GM21381 (cell line): ENCODE data around the gene TTC39A.

Source experiments
- ATAC-seq: cut with Tn5 transposase; IDR thresholded peaks from one replicate; pipeline ENCODE4 v1.9.1; 2021; ENCODE audit warnings: mild to moderate bottlenecking, moderate library complexity; ENCODE audit not compliant: unreplicated experiment

Gene TTC39A

DNA sequence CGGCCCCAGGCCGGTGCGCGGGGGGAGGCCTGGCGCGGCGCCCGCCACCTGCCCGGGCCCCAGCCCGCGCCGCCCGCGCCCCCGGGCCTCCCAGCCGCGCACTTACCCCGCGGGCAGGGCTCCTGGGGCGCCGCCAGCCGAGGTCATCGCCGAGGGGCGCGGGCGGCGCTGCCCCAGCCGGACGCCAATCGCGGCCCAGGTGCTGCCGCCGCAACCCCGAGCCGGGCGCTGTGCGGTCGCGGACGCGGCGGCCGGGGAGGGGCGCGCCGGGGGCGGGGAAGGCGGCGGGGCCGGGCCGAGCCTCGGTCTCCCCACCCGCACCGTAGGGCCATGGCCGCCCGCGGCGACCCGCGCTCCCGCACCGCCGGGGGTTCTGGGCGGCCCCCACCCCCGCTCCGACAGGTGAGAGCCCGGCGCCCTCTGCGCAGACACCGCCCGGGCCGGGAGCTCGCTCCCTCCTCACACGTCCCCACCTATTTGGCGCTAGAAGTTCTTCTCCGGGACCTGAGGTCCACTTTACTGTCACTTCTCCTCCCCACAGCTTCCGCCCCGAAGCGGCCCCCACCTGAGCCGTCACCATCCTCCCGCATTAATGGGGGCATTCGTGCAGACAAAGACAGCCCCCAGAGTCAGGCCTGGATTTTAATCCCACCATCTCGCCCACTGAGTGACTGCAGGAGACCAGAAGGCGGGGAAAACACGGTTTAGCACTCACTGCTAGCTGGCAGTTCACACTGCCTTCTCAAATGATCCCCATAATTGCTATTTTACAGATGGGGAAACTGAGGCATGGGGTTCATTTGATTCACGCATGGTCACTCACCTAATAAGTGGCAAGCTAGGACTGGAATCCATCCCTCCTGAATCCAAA, at the start of gene TTC39A:
TSS of gene TTC39A (minus strand) at position 232 of the 871 bp plus-strand sequence. CDS start at position 147, 85 bp downstream.
- ATAC-seq = no peak

- ATAC-seq = no peak
Observed at GRCh38 chr1:51378871-51379270, 48.5 kb upstream of the TTC39A start.

DNA sequence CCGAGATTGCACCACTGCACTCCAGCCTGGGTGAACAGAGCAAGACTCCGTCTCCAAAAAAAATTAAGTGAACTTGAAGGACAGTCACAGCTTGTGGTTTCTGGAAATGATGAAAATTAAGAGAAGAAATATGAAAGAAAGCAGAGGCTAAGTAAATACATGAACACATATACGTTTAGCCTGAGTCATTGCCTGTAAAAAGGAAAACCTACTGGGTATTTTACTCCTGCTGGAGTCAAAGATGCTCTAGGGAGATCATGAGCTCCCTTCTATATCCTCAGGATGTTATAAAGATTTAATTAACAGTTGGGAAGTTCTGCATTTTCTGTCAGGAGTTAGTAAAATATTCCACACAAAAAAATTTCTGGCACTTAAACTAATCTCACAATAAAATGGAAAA, 43.5 kb upstream of the TTC39A start:
- no peak for ATAC-seq

GRCh38 chr1:51372561-51372960, 42.2 kb upstream of the TTC39A start:
- ATAC-seq = no peak

GRCh38 chr1:51369171-51369570, 38.8 kb upstream of the TTC39A start:
- no peak for ATAC-seq

DNA sequence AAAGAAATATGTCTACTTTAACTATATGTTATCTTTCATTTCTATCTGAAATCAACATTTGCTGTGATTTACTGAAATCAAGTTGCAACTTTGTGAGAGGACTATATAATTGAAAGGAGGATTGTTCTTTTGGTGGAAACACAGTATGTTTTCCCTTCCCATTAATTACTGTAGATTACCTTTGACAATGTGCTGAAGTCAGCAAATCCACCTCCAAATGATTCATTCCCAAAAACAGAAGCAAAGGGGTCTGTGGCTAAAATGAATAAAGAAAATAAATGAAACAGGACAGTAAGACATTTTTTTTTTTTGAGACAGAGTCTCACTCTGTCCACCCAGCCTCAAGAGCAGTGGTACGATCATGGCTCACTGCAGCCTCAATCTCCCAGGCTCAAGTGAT, 35.4 kb upstream of the TTC39A start:
- ATAC-seq = no peak

GRCh38 chr1:51359879-51360278, 29.5 kb upstream of the TTC39A start:
- no peak for ATAC-seq

- no peak for ATAC-seq
Observed at GRCh38 chr1:51355382-51355781, 25.0 kb upstream of the TTC39A start.

- no peak for ATAC-seq
Observed at GRCh38 chr1:51354416-51354815, 24.1 kb upstream of the TTC39A start.

DNA sequence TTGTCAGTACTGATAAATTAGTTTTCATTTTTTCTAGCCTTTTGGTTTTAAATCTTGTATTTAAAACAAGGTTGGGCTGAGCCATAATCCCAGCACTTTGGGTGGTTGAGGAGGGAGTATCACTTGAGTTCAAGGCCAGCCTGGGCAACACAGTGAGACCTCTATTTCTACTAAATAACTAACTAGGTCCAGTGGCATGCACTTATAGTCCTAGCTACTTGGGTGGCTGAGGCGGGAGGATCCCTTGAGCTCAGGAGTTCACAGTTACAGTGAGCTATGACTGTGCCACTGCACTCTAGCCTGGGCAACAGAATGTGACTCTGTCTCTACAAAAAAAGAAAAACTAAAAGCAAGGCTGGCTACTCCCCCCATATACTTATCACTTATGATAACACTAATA, 21.5 kb upstream of the TTC39A start:
- ATAC-seq = no peak

- ATAC-seq = no peak
Observed at GRCh38 chr1:51349862-51350261, 19.5 kb upstream of the TTC39A start.

- no peak for ATAC-seq
Observed at GRCh38 chr1:51348147-51348527, 17.8 kb upstream of the TTC39A start.

GRCh38 chr1:51347398-51348146, 17.2 kb upstream of the TTC39A start:
- ATAC-seq = no peak

- ATAC-seq = no peak
Observed at GRCh38 chr1:51346086-51346942, 16.0 kb upstream of the TTC39A start.

GRCh38 chr1:51345300-51345687, 14.9 kb upstream of the TTC39A start:
- ATAC-seq = no peak

GRCh38 chr1:51344602-51345299, 14.4 kb upstream of the TTC39A start:
- ATAC-seq = no peak

DNA sequence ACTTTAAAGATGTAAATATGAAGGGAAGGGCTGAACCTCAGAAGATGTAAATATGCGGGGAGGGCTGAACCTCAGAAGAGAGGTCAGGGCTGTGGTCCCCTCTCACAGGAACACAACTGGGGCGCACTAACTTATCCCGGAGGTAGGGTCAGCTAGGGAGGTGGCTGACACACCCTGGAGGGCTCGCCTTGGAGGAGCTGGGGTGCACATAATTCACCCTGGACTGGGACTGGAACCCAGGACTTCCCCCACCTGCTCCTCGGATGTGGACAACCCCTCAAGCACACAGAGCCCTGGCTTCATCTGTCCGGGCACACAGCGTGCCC, 13.9 kb upstream of the TTC39A start:
- ATAC-seq = no peak

DNA sequence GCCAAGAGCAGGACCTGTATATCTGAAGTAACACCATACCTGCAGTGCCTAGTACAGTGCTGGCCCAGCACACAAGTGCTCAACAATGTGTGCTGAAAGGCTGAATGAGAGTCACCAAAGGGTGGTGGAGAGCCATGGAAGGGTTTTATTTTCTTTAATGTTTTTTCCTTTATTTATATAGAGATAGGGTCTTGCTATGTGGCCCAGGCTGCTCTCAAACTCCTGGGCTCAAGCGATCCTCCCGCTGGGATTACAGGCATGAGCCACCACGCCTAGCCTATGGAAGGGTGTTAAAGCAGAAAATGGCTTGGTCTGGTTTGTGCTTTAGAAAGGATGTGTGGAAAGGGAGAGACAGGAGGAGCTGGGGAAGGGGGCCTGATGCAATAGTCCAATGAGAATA, 13.3 kb upstream of the TTC39A start:
- no peak for ATAC-seq

GRCh38 chr1:51342591-51343206, 12.3 kb upstream of the TTC39A start:
- no peak for ATAC-seq

- ATAC-seq = no peak
Observed at GRCh38 chr1:51341876-51342496, 11.6 kb upstream of the TTC39A start.
